Loucy (cell line): ENCODE results near the gene RPS8.
A peak's percentile ranks its signal among the peaks of the same experiment; 100 is the strongest.

Source experiments
- EZH2phosphoT487 ChIP-seq: fragments of 200-600 bp; IDR thresholded peaks from 2 replicates; pipeline ENCODE4 v1.6.1; 2018; ENCODE audit warnings: antibody characterized with exemption, mild to moderate bottlenecking, moderate library complexity, borderline replicate concordance
- TF ChIP-seq, protein P1 (sequence below): fragments of 200-600 bp; sonication (generic); conservative IDR thresholded peaks from 2 replicates; pipeline ENCODE4 v1.5.1; 2014; ENCODE audit warnings: mild to moderate bottlenecking, antibody characterized with exemption, low read length

DNA sequence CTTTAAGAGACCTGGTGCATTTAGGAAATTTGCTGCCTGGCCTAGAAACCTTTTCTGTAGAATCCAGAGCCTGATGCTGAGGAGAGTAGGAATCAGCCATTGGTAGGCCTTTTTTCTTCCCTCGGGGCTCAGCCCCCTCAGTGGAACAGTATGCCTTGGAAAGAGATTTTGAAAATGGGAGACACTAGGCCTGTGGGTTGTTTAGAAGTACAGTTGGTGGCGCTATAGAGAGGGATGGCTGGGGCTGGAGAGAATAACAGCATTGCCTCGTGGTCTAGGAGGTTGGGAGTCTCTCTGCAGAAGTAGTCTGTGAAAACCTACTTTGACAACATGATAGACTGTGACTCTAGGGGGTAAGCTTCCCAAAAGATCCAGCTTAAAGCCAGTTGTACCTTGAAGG is 27.5 kb upstream of the RPS8 start:
- TF ChIP-seq, protein P1, sequence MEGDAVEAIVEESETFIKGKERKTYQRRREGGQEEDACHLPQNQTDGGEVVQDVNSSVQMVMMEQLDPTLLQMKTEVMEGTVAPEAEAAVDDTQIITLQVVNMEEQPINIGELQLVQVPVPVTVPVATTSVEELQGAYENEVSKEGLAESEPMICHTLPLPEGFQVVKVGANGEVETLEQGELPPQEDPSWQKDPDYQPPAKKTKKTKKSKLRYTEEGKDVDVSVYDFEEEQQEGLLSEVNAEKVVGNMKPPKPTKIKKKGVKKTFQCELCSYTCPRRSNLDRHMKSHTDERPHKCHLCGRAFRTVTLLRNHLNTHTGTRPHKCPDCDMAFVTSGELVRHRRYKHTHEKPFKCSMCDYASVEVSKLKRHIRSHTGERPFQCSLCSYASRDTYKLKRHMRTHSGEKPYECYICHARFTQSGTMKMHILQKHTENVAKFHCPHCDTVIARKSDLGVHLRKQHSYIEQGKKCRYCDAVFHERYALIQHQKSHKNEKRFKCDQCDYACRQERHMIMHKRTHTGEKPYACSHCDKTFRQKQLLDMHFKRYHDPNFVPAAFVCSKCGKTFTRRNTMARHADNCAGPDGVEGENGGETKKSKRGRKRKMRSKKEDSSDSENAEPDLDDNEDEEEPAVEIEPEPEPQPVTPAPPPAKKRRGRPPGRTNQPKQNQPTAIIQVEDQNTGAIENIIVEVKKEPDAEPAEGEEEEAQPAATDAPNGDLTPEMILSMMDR, result peak; percentile 48
- no peak for TF ChIP-seq EZH2phosphoT487
